K562 (cell line): ENCODE results near the gene KRT80. TPM values are rescaled to one million over a fixed set of nuclear protein-coding genes. Genes with fewer than 3 reads are reported as not detected.

ENCODE experiments used
- ATAC-seq: fragments of 200-7000 bp; cut with Tn5 transposase; 3 replicates; pipeline ENCODE4 v1.9.1; 2020; ENCODE audit warnings: moderate library complexity
- BruUV-seq: library from RNA; stranded (reverse); fragments of 400-500 nt; replicated peaks from 2 replicates; lab custom pipeline; 2021; lab: Mats Ljungman, UMichigan
- CTCF ChIA-PET: fragments of 300-600 bp; formaldehyde crosslinking; extraction: SDS; loops from one replicate; lab custom pipeline; 2021; ENCODE audit warnings: low intra/inter-chr PET ratio; lab: Yijun Ruan, JAX
- POLR2A ChIA-PET: fragments of 300-600, 350-650 bp; sonication (Branson Sonifier 250); formaldehyde crosslinking; extraction: SDS; loops from one replicate; lab custom pipeline; 2021; ENCODE audit warnings: antibody characterized with exemption, inconsistent platforms; lab: Yijun Ruan, JAX
- DNase-seq, 4 experiments: peaks; one replicate each; pipeline versions ENCODE4 v3.0.0 to v3.0.0-alpha.2; 2011 to 2018; ENCODE audit warnings: low spot score in 3 of 4, mixed read lengths in 3 of 4; ENCODE audit errors: extremely low read depth in 1 of 4
- FAIRE-seq: peaks from 2 replicates; lab custom pipeline; 2011; peaks lifted over from hg19 to GRCh38; lab: Jason Lieb, UNC
- H2AFZ ChIP-seq: 2 replicates; pipeline ENCODE4 v1.6.0; 2011; ENCODE audit warnings: low read depth, low read length, control low read depth, inconsistent platforms
- H3K27ac ChIP-seq: fragments of 200-600 bp; 3 replicates; pipeline ENCODE4 v1.8.0; 2011; ENCODE audit warnings: low read depth, mild to moderate bottlenecking, control low read depth, inconsistent platforms, low read length, moderate library complexity, mixed read lengths; ENCODE audit errors: extremely low read depth
- H3K27me3 ChIP-seq, 2 experiments: fragments of 300-600 bp in 1 of 2; 2 replicates in 1 of 2; 3 replicates in 1 of 2; pipeline versions ENCODE4 v1.6.0 to v1.8.0; 2011; ENCODE audit warnings: inconsistent platforms in 2 of 2, low read length in 2 of 2, mild to moderate bottlenecking in 1 of 2, mixed read lengths in 1 of 2, moderate library complexity in 1 of 2; ENCODE audit not compliant: control insufficient read depth in 2 of 2, insufficient read depth in 2 of 2
- H3K36me3 ChIP-seq: fragments of 300-600 bp; 3 replicates; pipeline ENCODE4 v1.8.0; 2011; ENCODE audit warnings: mild to moderate bottlenecking, low read length, inconsistent platforms; ENCODE audit not compliant: control insufficient read depth, insufficient read depth
- H3K4me1 ChIP-seq, 2 experiments: fragments of 200-600 bp in 1 of 2; replicated peaks in 1 of 2; 2 replicates in 1 of 2; 3 replicates in 1 of 2; pipeline versions ENCODE4 v1.5.1 to v1.8.0; 2011; ENCODE audit warnings: inconsistent platforms in 2 of 2, low read length in 2 of 2, mild to moderate bottlenecking in 1 of 2, mixed read lengths in 1 of 2, moderate library complexity in 1 of 2; ENCODE audit not compliant: control insufficient read depth in 2 of 2, insufficient read depth in 2 of 2
- H3K4me2 ChIP-seq: 2 replicates; pipeline ENCODE4 v1.6.1; 2011; ENCODE audit warnings: low read length, control low read depth, inconsistent platforms, mixed read lengths; ENCODE audit not compliant: insufficient read depth
- H3K4me3 ChIP-seq: fragments of 200-600 bp; sonication (generic), shearing (Covaris generic); 2 replicates; pipeline ENCODE4 v1.5.1; 2016; ENCODE audit warnings: control low read depth, inconsistent platforms
- H3K79me2 ChIP-seq: fragments of 200-600 bp; 3 replicates; pipeline ENCODE4 v1.8.0; 2011; ENCODE audit warnings: low read length, inconsistent platforms; ENCODE audit not compliant: control insufficient read depth, insufficient read depth
- H3K9ac ChIP-seq, 2 experiments: 2 replicates each; pipeline versions ENCODE4 v1.6.0 to v1.6.1; 2011; ENCODE audit warnings: low read depth in 2 of 2, low read length in 2 of 2, control low read depth in 1 of 2, inconsistent platforms in 1 of 2, mild to moderate bottlenecking in 1 of 2, mixed read lengths in 1 of 2; ENCODE audit not compliant: insufficient read depth in 1 of 2
- H3K9me1 ChIP-seq: one replicate; pipeline ENCODE4 v1.6.0; 2011; ENCODE audit warnings: inconsistent platforms, mild to moderate bottlenecking, low read length, moderate library complexity; ENCODE audit not compliant: control insufficient read depth, insufficient read depth
- H3K9me3 ChIP-seq: replicated peaks from 2 replicates; pipeline ENCODE4 v1.5.1; 2011; ENCODE audit warnings: low read depth, low read length, inconsistent platforms; ENCODE audit not compliant: control insufficient read depth, insufficient read depth
- H4K20me1 ChIP-seq: replicated peaks from 2 replicates; pipeline ENCODE4 v1.6.1; 2011; ENCODE audit warnings: low read length, inconsistent platforms, mixed read lengths; ENCODE audit not compliant: control insufficient read depth, insufficient read depth
- BCL6 ChIP-seq: fragments of 250-450 bp; sonication (Bioruptor Pico); IDR thresholded peaks from 2 replicates; pipeline ENCODE4 v1.4.0; 2020
- BHLHE40 ChIP-seq: IDR thresholded peaks from 2 replicates; pipeline ENCODE4 v1.6.1; 2011; ENCODE audit warnings: low read length, improper control_type of control experiment
- BRD9 ChIP-seq: fragments of 450-650 bp; IDR thresholded peaks from 2 replicates; pipeline ENCODE4 v1.6.1; 2018; ENCODE audit warnings: low read depth; ENCODE audit not compliant: partially characterized antibody
- LARP7 ChIP-seq: fragments of 450-650 bp; IDR thresholded peaks from 2 replicates; pipeline ENCODE4 v1.6.1; 2016
- NFRKB ChIP-seq: fragments of 450-650 bp; IDR thresholded peaks from 2 replicates; pipeline ENCODE4 v1.6.1; 2016; ENCODE audit warnings: low read depth
- ZBTB43 ChIP-seq: sonication (generic); formaldehyde crosslinking; IDR thresholded peaks from 2 replicates; pipeline ENCODE4 v1.8.0; 2023; ENCODE audit warnings: mild to moderate bottlenecking, missing genetic modification reagents
- ZNF274 ChIP-seq: IDR thresholded peaks from 2 replicates; pipeline ENCODE4 v1.6.1; 2011; ENCODE audit warnings: low read depth, mild to moderate bottlenecking, low read length, moderate library complexity, borderline replicate concordance
- WGBS: fragments of 100-300 bp; shearing (Covaris generic); methylation state at CpG from one replicate; pipeline ENCODE4 v1.1.6; 2016; ENCODE audit warnings: low coverage, mixed read lengths; ENCODE audit not compliant: insufficient coverage; ENCODE audit errors: missing lambda C conversion rate; 5-methylcytosine and 5-hydroxymethylcytosine counted together
- in situ Hi-C: fragments of 300-500 bp; cut with MboI; formaldehyde crosslinking; loops from 4 replicates; pipeline ENCODE4 v1.15.0; 2018; ENCODE audit warnings: inconsistent platforms, mixed read lengths
- intact Hi-C: fragments of 100-400 bp; cut with micrococcal nuclease; formaldehyde crosslinking; loops from 2 replicates; pipeline ENCODE4 v1.14.2; 2022
- polyA plus RNA-seq, 8 experiments: library from polyadenylated mRNA; depleted of rRNA in 4 of 8; stranded (reverse) in 5 of 8; unstranded in 3 of 8; fragments of >200 nt; fragmentation: Nextera tagmentation in 2 of 8; fragmentation: Illumina TruSeq in 1 of 8; extraction: Ambion mirVana in 2 of 8; extraction: Trizol in 1 of 8; gene quantifications; 2 replicates each; pipeline versions ENCODE4 v1.2.1 to v1.2.3, GENCODE V29; 2011 to 2014; ENCODE audit warnings: inconsistent platforms in 1 of 8, missing spikeins in 1 of 8
- total RNA-seq, 7 experiments: library from RNA; depleted of rRNA in 6 of 7; stranded (reverse); fragments of >200 nt in 6 of 7; fragmentation: Illumina TruSeq in 2 of 7; extraction: Trizol in 2 of 7; gene quantifications; 2 replicates each; pipeline versions ENCODE4 v1.2.1 to v1.2.3, GENCODE V29; 2011 to 2021; ENCODE audit warnings: low replicate concordance in 1 of 7
- TF ChIP-seq, protein P1 (sequence below): fragments of 250-450 bp; sonication (Bioruptor Pico); IDR thresholded peaks from 2 replicates; pipeline ENCODE4 v1.8.0; 2022; ENCODE audit warnings: inconsistent platforms

KRT80 gene
- total and polyA plus RNA-seq, 9 of the 15 experiments (the other 6 are each of a cell fraction or from before 2014, with no cell fraction given) = not detected

DNA sequence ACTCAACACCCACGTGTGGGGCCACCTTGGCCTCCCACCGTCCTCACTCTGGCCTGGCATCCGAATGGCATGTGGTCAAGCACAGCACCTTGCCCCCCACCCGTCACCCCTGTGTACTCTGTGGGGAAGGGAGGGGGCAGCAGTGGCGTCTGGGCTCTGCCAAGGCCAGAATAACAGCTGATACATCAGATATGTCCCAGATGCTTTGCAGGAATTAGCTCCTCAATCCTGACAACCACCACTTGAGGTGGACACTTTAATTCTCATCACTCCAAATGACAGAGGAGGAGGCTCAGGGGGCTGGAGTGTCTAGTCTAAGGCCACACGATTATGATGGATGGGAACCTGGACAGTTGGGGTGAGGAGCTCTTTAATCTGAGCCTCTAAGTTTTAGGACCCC is 1.7 kb upstream of the KRT80 start:
- H3K27ac ChIP-seq = no peak overlapping the region
- H3K4me1 ChIP-seq = peaks cover 0 to 4% of the 10 kb centered on the region in 2 experiments; a peak in 1 of 5 replicates
- H3K9ac ChIP-seq = no peak overlapping the region
- ATAC-seq (no peak), FAIRE-seq (no peak), DNase-seq (no peak)
- no peaks in the 10 kb centered on the region for H3K36me3 ChIP-seq
- intact Hi-C loops (no loop called here), in situ Hi-C loops (no loop called here)
- TF ChIP-seq LARP7 = no peak
- no peak for TF ChIP-seq BHLHE40
- TF ChIP-seq, protein P1, sequence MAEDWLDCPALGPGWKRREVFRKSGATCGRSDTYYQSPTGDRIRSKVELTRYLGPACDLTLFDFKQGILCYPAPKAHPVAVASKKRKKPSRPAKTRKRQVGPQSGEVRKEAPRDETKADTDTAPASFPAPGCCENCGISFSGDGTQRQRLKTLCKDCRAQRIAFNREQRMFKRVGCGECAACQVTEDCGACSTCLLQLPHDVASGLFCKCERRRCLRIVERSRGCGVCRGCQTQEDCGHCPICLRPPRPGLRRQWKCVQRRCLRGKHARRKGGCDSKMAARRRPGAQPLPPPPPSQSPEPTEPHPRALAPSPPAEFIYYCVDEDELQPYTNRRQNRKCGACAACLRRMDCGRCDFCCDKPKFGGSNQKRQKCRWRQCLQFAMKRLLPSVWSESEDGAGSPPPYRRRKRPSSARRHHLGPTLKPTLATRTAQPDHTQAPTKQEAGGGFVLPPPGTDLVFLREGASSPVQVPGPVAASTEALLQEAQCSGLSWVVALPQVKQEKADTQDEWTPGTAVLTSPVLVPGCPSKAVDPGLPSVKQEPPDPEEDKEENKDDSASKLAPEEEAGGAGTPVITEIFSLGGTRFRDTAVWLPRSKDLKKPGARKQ = no peak
- TF ChIP-seq ZNF274 = no peak
- no peak for TF ChIP-seq NFRKB
- TF ChIP-seq BRD9 = no peak
- TF ChIP-seq BCL6 (CRISPR knock-in tag) = no peak
- TF ChIP-seq ZBTB43 (CRISPR knock-in tag) = no peak
- no peaks in the 10 kb centered on the region for H3K9me1 ChIP-seq
- H4K20me1 ChIP-seq = no peaks in the 10 kb centered on the region; the same call in 1 of the 2 replicates
- no peaks in the 10 kb centered on the region for H3K9me3 ChIP-seq
- WGBS = 0% methylated on average over 5 of the region's 6 CpGs
- ChIA-PET POLR2A (interaction anchor here (0.6 to 1.1 kb wide), 2 partner anchors 17 to 253 kb away, joined by 3 read pairs; no protein-coding TSS in a partner anchor), CTCF (no interaction called here)
- peaks cover 0 to 43% of the 10 kb centered on the region in 2 experiments; a peak in 2 of 5 replicates for H3K27me3 ChIP-seq
- BruUV-seq = no TSS peak
- H2AFZ ChIP-seq = no peak overlapping the region
- no peak overlapping the region for H3K4me2 ChIP-seq
- H3K4me3 ChIP-seq = no peak overlapping the region
- H3K79me2 ChIP-seq = no peaks in the 10 kb centered on the region
